Measurements from ENCODE around the gene GLIS1. TPM values are rescaled to one million over a fixed set of nuclear protein-coding genes. Genes with fewer than 3 reads are reported as not detected.

GLIS1 gene
- total and polyA plus RNA-seq, 2 experiments from 2014 or later: 0.26 to 0.31 TPM

DNA sequence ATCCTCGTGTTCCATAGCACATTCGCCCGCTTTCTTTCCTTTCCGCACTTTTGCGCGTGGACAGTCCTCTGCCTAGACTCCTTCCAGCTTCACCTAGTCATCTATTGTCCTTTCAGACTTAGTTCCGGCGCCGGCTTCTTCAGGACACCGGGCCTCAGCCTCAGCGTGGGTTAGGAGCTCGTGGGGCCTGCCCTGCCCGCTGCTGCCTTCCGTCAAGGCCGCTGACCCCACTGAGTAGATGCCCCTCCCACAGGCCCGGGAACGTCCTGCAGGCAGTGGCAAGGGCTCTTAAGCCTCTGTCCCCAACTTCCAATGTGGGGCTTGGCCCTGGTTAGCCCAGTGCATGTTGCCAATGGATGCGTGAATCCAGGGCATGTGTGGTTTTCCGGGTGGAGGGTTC lies 268.4 kb downstream of the GLIS1 start (continued):
- TF ChIP-seq, protein P1, sequence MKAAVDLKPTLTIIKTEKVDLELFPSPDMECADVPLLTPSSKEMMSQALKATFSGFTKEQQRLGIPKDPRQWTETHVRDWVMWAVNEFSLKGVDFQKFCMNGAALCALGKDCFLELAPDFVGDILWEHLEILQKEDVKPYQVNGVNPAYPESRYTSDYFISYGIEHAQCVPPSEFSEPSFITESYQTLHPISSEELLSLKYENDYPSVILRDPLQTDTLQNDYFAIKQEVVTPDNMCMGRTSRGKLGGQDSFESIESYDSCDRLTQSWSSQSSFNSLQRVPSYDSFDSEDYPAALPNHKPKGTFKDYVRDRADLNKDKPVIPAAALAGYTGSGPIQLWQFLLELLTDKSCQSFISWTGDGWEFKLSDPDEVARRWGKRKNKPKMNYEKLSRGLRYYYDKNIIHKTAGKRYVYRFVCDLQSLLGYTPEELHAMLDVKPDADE (IDR thresholded peaks at IDR 0.05): no peak

DNA sequence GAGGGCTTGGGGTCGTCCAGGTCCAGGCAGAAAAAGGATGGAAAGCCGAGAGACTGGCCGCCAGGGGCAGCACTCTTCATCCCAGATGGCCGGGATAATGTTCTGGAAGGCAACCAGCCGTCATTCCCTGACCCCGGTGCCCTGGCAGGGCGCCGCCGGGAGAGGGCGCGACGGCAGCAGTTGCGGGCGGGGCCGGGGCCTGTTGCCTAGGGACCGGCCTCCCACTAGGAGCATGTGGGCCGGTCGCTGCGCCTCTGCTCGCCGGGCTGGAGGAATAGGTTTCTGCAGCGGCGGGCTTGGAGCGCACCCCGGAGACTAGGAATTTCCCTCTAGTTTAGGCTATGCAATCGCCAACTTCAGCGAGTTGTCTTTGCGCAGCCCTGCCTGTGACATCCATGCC lies 268.8 kb downstream of the GLIS1 start:
- no peak overlapping the region for H3K27ac Mint-ChIP-seq
- TF ChIP-seq EZH2 (IDR thresholded peaks at IDR 0.05; ENCODE audit: low read depth, unreplicated experiment): no peak
- TF ChIP-seq, protein P1 (IDR thresholded peaks at IDR 0.05): no peak
- TF ChIP-seq, protein P2, sequence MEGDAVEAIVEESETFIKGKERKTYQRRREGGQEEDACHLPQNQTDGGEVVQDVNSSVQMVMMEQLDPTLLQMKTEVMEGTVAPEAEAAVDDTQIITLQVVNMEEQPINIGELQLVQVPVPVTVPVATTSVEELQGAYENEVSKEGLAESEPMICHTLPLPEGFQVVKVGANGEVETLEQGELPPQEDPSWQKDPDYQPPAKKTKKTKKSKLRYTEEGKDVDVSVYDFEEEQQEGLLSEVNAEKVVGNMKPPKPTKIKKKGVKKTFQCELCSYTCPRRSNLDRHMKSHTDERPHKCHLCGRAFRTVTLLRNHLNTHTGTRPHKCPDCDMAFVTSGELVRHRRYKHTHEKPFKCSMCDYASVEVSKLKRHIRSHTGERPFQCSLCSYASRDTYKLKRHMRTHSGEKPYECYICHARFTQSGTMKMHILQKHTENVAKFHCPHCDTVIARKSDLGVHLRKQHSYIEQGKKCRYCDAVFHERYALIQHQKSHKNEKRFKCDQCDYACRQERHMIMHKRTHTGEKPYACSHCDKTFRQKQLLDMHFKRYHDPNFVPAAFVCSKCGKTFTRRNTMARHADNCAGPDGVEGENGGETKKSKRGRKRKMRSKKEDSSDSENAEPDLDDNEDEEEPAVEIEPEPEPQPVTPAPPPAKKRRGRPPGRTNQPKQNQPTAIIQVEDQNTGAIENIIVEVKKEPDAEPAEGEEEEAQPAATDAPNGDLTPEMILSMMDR (conservative IDR thresholded peaks at IDR 0.05; ENCODE audit: low read depth in 2 of 2): peak; percentile 79 to 95
- no peak for TF ChIP-seq JUNB (IDR thresholded peaks at IDR 0.05; ENCODE audit: unreplicated experiment)
- no peak for TF ChIP-seq NANOG (IDR thresholded peaks at IDR 0.05; ENCODE audit: borderline replicate concordance)
- no peak for TF ChIP-seq ZNF114 (CRISPR knock-in tag; IDR thresholded peaks at IDR 0.05)
- no peak for TF ChIP-seq POLR2AphosphoS5 (IDR thresholded peaks at IDR 0.05; ENCODE audit: low read depth)
- TF ChIP-seq, protein P3, sequence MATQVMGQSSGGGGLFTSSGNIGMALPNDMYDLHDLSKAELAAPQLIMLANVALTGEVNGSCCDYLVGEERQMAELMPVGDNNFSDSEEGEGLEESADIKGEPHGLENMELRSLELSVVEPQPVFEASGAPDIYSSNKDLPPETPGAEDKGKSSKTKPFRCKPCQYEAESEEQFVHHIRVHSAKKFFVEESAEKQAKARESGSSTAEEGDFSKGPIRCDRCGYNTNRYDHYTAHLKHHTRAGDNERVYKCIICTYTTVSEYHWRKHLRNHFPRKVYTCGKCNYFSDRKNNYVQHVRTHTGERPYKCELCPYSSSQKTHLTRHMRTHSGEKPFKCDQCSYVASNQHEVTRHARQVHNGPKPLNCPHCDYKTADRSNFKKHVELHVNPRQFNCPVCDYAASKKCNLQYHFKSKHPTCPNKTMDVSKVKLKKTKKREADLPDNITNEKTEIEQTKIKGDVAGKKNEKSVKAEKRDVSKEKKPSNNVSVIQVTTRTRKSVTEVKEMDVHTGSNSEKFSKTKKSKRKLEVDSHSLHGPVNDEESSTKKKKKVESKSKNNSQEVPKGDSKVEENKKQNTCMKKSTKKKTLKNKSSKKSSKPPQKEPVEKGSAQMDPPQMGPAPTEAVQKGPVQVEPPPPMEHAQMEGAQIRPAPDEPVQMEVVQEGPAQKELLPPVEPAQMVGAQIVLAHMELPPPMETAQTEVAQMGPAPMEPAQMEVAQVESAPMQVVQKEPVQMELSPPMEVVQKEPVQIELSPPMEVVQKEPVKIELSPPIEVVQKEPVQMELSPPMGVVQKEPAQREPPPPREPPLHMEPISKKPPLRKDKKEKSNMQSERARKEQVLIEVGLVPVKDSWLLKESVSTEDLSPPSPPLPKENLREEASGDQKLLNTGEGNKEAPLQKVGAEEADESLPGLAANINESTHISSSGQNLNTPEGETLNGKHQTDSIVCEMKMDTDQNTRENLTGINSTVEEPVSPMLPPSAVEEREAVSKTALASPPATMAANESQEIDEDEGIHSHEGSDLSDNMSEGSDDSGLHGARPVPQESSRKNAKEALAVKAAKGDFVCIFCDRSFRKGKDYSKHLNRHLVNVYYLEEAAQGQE (IDR thresholded peaks at IDR 0.05; ENCODE audit: unreplicated experiment): no peak
- no peak for TF ChIP-seq STAT1 (IDR thresholded peaks at IDR 0.05; ENCODE audit: unreplicated experiment)
- TF ChIP-seq CREB1 (CRISPR knock-in tag; IDR thresholded peaks at IDR 0.05; ENCODE audit: low read depth): peak; percentile 11; the same call in 1 of the 2 replicates
- TF ChIP-seq ZNF331 (CRISPR knock-in tag; IDR thresholded peaks at IDR 0.05; ENCODE audit: low read depth): no peak

More for the DNA sequence above, 268.8 kb downstream of the GLIS1 start:
- Histone ChIP-seq H3K9me2 (ENCODE audit: insufficient read depth) (no peaks in the 10 kb centered on the region), H3F3A (replicated peaks; ENCODE audit: low read depth) (peaks cover 4% of the 10 kb centered on the region; the same call in 1 of the 2 replicates), H3K36me3 (ENCODE audit: insufficient read depth) (no peaks in the 10 kb centered on the region), H3K4me2 (peak overlapping the region; percentile 69), H3K27ac (ENCODE audit: low read depth) (no peak overlapping the region), H2AFZ (peak overlapping the region; percentile 96), H4K20me1 (replicated peaks; ENCODE audit: insufficient read depth) (no peaks in the 10 kb centered on the region), H3K4me1 (ENCODE audit: insufficient read depth) (peaks cover 8% of the 10 kb centered on the region), H3K27me3 (ENCODE audit: insufficient read depth) (no peaks in the 10 kb centered on the region), H3K79me2 (replicated peaks; ENCODE audit: insufficient read depth) (no peaks in the 10 kb centered on the region), H3K4me3 (0 out of 2 replicates have a peak overlapping the region, but pooled peaks have one; percentile 19)
- DNase-seq (ENCODE audit: low spot score): peak; percentile 97
- Mint-ChIP-seq H3K4me3 (peak overlapping the region; percentile 25; the same call in 1 of the 3 replicates), H3K36me3 (ENCODE audit: low read depth) (no peaks in the 10 kb centered on the region), H3K4me1 (peaks cover 14% of the 10 kb centered on the region), H3K27me3 (ENCODE audit: insufficient read depth, low read depth, poor library complexity) (peaks cover 23% of the 10 kb centered on the region), H3K9me3 (no peaks in the 10 kb centered on the region; the same call in 2 of the 3 replicates)
- ATAC-seq: peak; percentile 97

Measured in GM23338 (cell line).